Epithelial cell of prostate (primary cell): ENCODE results near the gene CDH15.

ENCODE experiments used
- DNase-seq: peaks from one replicate; pipeline ENCODE4 v3.0.0-alpha.2; 2011; ENCODE audit warnings: low read depth, low spot score
- H3K27ac ChIP-seq: fragments of 450-650 bp; 2 replicates; pipeline ENCODE4 v1.5.1; 2017; ENCODE audit warnings: mild to moderate bottlenecking

Gene CDH15

DNA sequence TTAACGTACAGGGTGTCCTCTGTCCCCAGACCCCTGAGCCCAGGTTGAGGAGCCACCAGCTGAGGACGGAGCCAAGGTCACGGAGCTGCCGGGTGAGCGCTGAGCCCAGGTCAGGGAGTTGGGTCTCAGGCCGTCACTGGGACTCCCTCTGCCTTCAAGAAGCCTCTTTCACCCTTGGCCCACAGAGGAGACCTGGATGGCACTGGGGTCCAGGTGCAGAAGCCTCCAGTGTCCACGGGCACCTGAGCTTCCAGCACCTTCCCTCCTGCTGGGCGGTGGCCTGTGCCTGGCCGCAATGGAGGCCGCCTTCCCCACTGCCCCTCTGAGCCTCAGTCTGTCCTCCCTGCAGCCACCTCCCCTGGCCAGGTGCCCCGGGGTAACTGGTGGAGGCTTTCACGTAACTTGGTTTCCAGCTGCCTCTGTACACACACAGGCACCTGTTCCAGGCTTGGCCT is 31.6 kb upstream of the CDH15 start:
- H3K27ac ChIP-seq, result no peak overlapping the region
- DNase-seq, result no peak

DNA sequence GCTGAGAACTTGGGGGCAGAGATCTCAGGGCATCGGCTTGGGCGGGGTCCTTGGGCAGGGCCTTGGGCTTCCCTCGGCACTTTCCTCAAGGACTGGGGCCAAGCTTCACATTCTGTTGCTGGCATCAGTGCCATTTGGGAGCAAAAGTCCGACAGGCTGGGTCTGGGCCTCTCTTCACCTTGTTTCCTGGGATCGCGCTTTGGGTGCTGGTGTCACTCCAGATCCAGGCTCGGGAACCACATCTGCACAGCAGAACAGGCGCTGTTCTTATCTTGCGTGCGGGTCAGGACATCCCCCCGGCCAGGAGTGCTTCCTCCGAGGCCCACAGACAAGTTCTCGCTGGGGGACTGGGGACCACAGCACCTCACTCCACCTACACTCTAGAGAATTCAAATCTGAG is 31.1 kb upstream of the CDH15 start:
- no peak overlapping the region for H3K27ac ChIP-seq
- no peak for DNase-seq

DNA sequence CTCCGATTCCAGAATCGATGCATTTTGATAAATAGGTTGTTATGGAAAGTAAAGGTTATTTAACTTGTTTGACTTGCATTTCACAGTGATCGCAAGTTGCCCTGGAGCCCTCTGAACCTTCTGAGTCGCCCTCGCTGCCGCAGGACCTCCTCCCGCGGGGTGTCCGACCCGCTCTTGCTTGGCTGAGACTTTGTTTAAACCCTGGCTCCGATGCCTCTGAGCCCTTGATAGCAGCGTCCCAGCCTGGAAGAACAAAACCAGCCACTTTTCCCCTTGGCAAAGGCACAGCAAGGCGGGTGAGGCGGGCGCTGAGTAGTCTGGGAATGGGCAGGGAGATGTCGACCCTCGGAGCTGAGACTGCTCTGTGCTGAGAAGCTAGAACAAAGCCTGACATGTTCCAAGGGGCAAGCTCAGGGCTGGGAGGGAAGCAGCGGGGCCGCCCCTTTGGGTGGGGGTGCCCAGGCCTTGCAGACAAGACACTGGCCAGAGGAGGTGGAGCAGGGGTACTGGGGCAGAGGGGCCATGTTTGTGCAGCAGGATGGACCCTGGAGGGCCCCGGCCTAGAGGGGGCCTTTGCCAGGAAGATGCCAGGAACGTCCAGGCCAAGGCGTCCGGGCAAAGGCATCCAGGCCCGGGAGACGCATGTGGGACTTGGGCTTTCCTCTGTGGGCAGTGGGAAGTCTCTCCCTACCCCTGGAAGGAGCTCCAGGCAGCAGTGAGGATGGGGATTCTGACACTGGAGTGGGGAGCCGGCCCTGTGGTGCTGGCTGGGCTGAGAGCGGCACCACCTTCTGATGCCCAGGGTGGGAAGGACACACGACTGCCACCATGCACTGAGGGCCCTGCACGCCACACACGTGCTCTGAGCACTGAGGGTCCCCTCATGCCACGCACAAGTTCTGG is 30.3 kb upstream of the CDH15 start:
- no peak overlapping the region for H3K27ac ChIP-seq
- DNase-seq, result no peak

DNA sequence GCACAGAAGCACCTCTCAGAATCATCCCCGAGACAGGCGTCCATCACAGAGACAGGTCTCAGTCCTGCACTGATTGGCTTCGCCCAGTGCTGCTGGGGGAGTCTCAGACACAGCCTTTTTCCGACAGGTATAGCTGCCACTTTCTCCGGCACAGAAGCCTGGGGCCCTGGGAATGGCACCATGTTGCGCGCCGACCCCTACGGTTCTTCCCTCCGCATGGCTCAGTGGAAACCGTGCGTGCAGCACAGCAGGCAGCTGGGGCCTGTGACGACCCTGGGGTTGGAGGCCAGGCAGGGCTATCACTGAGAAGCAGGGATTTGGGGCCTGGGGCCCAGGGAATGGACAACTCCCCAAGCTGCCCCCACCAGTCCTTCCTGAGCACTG is 29.7 kb upstream of the CDH15 start:
- DNase-seq, result no peak
- no peak overlapping the region for H3K27ac ChIP-seq

DNA sequence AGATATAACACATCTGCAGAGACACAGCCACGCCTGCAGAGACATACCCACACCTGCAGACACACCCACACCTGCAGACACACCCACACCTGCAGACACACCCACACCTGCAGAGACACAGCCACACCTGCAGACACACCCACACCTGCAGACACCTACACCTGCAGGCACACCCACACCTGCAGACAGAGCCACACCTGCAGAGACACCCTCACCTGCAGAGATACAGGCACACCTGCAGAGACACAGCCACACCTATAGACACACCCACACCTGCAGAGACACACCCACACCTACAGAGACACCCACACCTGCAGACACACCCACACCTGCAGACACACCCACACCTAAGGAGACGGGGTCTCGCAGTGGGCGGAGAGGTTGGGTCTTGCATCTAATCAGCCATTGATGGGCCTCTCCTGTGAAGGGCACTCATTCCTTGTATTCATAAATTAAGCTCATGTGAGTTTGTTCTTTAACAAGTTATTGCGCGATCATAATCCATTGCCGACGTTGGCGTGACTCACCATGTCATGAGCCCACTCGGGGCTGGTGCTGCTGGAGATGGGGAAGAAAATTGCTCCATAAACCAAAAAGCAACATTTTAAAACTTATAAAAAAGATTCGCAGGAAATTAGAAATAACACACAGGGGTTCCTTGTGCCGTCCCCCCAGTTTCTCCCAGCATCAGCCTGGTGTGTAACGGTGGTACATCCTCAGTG is 28.9 kb upstream of the CDH15 start:
- no peak for DNase-seq
- H3K27ac ChIP-seq, result no peak overlapping the region

DNA sequence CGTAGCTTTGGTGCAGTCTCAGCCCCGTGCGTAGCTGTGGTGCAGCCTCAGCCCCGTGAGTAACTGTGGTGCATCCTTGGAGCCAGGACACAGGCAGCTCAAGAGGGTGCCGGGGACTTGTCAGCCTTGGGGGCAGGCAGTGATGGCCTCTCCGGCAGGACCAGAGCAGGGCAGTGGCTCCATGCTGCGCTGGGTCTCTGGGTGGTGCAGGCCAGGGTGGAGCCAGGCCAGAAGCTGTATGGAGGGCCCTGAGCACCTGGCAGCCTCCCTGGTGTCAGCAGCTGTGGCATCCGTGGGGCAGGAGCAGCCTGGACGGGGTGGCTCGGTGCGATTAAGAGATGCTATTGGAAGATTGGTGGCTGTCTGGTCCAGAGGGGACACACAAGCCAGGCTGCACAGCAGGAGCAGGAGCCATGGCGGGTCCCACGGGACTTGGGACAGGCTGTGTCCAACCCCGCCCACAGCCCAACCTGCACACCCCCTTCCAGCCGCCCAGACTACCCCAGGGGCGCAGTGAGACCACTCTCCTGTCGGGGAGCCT is 28.3 kb upstream of the CDH15 start:
- no peak overlapping the region for H3K27ac ChIP-seq
- DNase-seq, result no peak

DNA sequence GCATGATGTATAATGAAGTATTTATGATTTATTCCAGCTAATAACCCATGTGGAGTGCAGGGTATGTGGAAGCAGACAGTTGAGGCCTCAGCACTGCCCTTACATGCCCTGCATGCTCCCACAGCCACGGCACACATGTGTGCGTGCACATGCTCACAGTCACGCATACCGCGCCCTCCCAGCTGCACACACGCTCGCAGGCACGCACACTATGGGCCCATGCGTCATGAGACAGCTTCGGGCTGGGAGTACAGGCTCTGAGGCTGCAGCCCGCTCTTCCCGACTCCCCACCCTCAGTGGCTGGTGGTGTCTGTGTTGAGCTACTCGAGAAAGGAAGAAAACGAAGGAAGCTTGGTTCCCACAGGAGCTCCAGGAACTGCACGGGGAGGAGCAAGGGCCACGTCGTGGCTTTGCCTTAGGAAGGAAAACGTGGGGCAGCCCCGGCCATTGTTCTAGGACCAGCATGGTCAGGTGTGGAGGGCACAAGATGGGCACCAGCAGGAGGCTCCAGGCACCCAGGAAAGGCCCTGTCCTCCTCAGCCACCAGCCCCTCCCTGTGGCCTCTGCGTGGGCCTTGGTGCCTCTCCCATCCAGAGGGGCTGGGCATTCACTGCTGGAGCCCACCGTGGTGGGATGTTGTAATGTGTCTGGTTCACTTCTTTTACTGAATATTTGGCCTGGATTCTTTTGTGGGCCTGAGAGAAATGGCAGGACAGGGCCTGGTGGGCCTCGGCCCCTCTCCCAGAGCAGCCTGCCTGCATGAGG is 27.5 kb upstream of the CDH15 start:
- DNase-seq, result no peak
- no peak overlapping the region for H3K27ac ChIP-seq

DNA sequence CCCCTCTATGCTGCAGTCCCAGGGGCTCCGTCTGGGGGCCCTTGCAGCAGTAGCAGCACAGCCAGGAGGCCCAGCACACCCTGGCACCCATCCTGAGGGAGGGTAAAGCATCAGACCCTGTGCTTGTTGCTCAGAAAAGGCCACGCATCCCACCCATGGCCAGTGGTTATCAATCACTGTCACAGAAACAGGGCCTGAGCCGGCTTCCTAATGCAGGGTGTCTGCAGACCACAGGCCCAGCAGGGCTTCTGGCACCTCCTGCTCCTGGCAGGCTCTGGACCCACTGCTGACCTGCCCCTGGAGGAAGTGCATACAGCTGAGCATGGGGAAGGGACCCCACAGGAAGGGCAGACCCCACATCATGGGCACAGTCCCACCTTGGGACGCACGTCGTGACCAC is 26.9 kb upstream of the CDH15 start:
- no peak overlapping the region for H3K27ac ChIP-seq
- DNase-seq, result no peak

DNA sequence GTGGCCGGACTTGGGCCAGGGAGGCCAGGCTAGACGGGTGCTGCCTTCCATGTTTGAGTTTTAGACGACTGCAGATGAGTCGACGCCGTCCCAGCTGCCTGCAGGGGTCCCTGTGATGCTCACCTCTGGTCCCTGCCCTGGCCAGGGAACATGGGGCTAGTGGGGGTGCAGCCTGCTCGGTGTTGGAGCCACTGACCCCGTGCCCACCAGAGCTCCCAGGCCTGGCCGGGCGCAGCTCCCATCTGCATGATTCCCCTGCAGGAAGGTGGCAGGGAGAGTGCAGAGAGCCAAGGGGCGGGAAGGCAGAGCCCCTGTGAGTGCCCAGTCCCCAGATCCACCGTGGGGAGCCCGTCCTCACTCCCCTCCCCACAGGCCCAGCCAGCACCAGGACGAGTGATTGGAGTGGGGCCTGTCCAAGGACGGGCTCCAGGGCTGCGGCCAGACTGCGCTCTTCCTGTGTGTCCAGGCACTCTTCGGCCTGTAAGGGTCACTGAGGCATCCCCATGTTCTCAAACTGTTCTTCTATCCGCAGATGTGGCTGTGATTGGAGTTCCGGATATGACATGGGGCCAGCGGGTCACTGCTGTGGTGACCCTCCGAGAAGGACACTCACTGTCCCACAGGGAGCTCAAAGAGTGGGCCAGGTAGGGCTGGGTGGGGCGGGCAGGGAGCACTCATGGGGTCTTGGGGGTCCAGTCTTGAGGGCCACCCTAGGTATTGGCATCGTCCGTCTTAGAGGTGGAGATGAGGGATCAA is 26.0 kb upstream of the CDH15 start:
- no peak for DNase-seq
- H3K27ac ChIP-seq, result no peak overlapping the region

DNA sequence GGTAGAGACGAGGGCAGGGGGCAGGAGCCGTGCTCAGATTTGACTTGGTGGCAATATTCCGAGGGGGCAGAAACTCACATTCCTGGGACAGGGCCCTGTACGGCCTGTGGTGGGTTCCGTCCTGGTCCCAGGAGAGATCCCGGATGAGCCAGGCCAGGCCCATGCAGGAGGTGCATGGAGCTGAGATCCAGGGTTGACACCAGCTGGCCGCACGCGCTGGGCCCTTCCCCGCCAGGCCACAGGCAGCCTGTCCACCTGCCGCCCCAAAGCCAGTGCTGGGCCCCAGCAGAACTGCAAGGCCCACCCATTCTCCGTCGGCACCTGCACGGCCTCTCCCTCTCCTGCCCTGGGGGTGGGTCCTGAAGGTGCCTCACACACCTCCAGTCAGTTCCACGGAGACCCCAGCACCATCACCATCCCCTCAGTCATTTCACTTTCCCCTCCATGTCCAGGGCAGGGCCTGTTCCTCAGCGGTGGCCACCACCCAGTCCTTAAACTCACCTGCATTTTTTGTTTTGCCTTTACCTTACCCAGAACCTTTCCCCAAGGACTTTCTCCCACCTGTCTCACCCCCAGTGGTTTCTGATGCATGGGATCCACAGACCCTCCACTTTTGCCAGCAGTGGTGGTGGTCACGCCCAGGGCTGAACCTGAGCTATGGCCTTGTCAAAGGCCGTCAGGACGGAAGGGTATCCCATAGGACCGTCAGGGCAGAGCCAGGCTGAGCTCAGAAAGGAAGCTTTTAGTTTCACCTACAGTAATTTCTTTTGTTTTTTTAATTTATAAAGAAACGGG is 25.1 kb upstream of the CDH15 start:
- DNase-seq, result no peak
- no peak overlapping the region for H3K27ac ChIP-seq

DNA sequence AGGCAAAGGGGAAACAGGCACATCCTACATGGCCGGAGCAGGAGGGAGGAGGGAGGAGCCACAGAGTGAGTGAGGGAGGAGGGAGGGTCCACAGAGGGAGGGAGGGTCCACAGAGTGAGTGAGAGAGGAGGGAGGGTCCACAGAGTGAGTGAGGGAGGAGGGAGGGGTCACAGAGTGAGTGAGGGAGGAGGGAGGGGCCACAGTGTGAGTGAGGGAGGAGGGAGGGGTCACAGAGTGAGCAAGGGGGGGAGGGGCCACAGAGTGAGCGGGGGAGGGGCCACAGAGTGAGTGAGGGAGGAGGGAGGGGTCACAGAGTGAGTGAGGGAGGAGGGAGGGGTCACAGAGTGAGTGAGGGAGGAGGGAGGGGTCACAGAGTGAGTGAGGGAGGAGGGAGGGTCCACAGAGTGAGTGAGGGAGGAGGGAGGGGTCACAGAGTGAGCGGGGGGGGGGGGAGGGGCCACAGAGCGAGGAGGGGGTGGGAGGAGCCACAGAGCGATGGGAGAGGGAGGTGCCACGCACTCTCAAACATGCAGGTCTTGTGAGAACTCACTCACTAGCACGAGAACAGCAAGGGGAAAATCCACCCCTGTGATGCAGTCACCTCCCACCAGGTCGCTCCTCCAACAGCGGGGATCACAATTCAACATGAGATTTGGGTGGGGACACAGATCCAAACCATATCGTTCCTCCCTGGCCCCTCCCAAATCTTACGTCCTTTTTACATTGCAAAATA is 24.3 kb upstream of the CDH15 start:
- H3K27ac ChIP-seq, result no peak overlapping the region
- DNase-seq, result no peak

DNA sequence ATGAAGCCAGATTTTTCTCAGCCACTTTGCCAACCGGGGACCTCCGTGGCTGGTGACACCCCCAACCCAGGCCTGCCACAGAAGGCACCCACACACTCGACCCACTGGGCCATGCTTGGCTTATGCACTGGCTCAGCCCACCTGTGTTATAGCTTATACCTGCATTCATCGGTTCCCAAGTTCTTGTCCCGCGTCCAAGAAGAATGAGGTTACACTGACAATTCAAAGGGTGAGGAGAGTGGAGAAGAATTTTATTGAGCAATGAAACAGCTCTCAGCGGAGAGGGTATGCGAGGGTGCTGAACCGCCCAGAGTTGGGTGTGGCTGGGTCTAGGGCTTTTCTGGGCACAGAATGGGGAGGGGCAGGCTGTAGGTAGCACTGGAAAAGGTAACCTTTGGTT is 22.2 kb upstream of the CDH15 start:
- no peak for DNase-seq

DNA sequence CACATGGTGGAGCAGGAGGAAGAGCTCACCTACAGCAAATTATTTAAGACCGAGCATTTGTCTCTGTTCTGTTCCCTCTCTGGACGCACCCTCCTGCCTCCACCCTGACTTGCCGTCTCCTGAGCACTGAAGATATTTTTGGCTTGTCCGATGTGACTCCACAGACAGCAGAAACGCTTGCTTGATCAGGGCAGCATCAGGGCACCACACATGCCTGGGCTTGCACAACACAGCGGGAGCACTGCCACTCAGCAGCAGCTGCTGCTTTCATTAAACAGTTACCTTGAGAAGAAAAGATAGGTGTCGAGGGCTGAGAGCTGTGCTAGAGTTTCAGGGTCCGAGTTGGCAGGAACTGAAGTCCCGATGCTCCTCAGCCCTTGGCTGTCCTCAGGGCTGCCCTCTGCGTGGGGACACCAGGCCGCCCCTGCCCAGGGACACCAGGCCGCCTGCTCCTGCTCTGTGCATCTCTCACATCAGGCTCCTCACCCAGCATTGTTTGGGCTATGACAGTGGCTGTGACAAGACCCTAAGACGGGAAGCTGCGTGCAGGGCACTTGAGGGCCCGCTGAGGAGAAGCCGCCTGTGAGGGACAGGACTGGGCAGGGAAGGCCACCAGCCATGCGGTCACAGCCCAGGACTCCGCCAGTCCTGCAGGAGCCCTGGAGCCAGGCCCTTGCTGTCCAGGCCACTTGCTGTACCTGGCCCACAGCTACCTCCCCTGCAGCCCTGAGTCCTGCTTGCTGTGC is 21.3 kb upstream of the CDH15 start:
- H3K27ac ChIP-seq, result peak overlapping the region; percentile 22
- DNase-seq, result peak; percentile 44

More for the DNA sequence above, 22.2 kb upstream of the CDH15 start:
- peak overlapping the region; percentile 22 for H3K27ac ChIP-seq

DNA sequence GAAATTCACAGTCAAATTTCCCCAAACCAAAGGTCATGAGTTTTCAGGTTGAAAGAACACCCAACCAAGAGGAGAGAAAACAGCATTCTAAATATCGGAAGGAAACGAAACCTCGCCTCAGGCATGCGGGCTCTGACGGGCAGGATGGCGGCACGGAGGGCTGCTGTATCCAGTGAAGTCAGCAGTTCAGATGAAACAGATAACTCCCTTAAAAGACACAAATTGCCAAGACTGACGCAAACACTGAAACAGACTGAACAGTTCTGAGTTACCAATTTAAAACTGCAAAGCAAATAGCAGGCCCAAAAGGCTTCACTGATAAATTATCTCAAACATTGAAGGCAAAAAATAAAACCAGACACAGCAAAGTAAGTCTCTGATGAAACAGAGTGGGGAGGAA is 20.6 kb upstream of the CDH15 start:
- no peak for DNase-seq
- no peak overlapping the region for H3K27ac ChIP-seq

DNA sequence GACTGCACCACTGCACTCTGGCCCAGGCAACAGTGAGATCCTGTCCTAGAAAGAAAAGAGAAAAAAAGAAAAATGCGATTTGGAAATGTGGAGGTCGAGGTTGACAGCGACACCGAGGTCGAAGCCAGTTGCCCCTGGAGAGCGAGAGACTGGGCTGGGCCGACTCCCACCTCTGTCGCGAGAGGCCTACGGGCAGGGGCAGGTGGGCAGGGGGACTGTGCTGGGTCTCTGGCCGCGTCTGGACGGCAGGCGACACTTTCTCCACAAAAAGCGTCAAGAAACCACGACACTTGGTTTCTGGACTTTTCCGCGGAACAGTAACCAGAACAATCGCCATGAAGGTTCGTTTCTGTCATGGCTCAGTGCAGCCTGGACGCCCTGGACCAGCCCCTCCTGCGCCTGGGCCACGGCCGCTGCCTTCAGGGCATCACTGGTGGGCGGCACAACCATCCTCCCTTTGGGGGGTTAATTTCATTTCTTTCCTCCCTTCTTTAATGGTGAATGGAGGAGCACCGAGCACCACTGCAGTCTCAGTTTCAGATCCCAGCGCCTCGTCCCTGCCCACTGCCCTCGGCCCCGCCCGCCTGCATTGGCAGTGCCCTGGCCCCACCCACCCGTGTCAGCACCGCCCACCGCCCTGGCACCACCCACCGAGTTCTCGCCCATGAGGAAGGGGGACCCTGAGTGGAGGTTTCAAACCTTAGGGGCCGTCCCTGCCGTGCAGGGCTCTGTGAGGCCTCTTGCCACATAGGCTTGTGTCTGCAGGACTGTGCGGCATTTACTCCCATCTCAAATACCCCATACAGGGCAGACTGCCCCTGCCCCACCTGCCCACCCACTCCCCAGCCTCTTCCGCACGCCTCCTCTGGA is 18.5 kb upstream of the CDH15 start:
- DNase-seq, result no peak

DNA sequence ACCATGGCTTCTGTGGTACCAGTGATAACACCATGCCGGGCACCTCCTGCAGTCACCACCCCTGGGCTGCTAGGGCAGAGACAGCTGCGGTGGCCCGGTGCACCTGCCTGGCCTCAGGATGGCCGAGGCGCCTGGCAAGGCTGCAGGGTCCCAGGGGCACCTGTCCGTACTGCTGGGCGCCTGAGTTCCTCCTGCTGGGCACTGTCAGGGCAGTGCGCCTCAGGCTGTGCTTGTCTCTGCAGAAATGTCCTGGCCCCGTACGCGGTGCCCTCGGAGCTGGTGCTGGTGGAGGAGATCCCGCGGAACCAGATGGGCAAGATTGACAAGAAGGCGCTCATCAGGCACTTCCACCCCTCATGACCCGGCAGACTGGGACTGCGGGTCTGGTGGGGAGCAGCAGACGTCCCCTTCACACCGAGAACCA is 17.7 kb upstream of the CDH15 start:
- no peak for DNase-seq
- H3K27ac ChIP-seq, result no peak overlapping the region

More for the DNA sequence above, 18.5 kb upstream of the CDH15 start:
- H3K27ac ChIP-seq, result no peak overlapping the region
